OCI-LY3 (cell line): ENCODE data around the gene ICOS.

Experiments used
- H2AFZ ChIP-seq: fragments of 200-600, 300-600 bp; shearing (Covaris generic); 2 replicates; pipeline ENCODE4 v1.6.0; 2014; ENCODE audit warnings: antibody characterized with exemption, low read depth, low read length
- H3K27ac ChIP-seq: fragments of 200-600, 300-600 bp; sonication (generic); 2 replicates; pipeline ENCODE4 v1.5.1; 2014; ENCODE audit warnings: mild to moderate bottlenecking, low read length, moderate library complexity, mixed read lengths
- H3K27me3 ChIP-seq: fragments of 200-600, 300-600 bp; sonication (generic); 2 replicates; pipeline ENCODE4 v1.6.1; 2014; ENCODE audit warnings: low read depth, low read length, mixed read lengths
- H3K36me3 ChIP-seq: fragments of 200-600, 300-600 bp; sonication (generic); replicated peaks from 2 replicates; pipeline ENCODE3; 2014; ENCODE audit warnings: low read depth, low read length, mixed read lengths
- H3K4me1 ChIP-seq: fragments of 300-600, 200-600 bp; sonication (generic); 2 replicates; pipeline ENCODE4 v1.6.1; 2014; ENCODE audit warnings: low read length, mixed read lengths
- H3K4me2 ChIP-seq: fragments of 200-600, 300-600 bp; sonication (generic); 2 replicates; pipeline ENCODE4 v1.6.1; 2014; ENCODE audit warnings: low read length, mixed read lengths
- H3K4me3 ChIP-seq: fragments of 300-600, 200-600 bp; sonication (generic); 2 replicates; pipeline ENCODE4 v1.5.1; 2014; ENCODE audit warnings: antibody characterized with exemption, mild to moderate bottlenecking, low read length, moderate library complexity
- H3K79me2 ChIP-seq: fragments of 300-600, 200-600 bp; shearing (Covaris generic); 2 replicates; pipeline ENCODE4 v1.6.1; 2014; ENCODE audit warnings: mild to moderate bottlenecking, low read length, mixed read lengths
- H3K9ac ChIP-seq: fragments of 300-600, 200-600 bp; shearing (Covaris generic); 2 replicates; pipeline ENCODE4 v1.6.0; 2014; ENCODE audit warnings: mild to moderate bottlenecking, low read length, moderate library complexity
- H3K9me3 ChIP-seq: fragments of 200-600, 300-600 bp; shearing (Covaris generic); 2 replicates; pipeline ENCODE4 v1.6.1; 2014; ENCODE audit warnings: low read length, mixed read lengths; ENCODE audit not compliant: insufficient read depth
- H4K20me1 ChIP-seq: fragments of 200-600, 300-600 bp; sonication (generic); 2 replicates; pipeline ENCODE4 v1.6.1; 2016; ENCODE audit warnings: low read length, mixed read lengths; ENCODE audit not compliant: insufficient read depth
- CTCF ChIP-seq: fragments of 200-600, 300-600 bp; sonication (generic); IDR thresholded peaks from 2 replicates; pipeline ENCODE4 v1.5.1; 2014; ENCODE audit warnings: antibody characterized with exemption, low read length, low read depth
- EZH2phosphoT487 ChIP-seq: fragments of 200-600 bp; shearing (Covaris generic); IDR thresholded peaks from 2 replicates; pipeline ENCODE4 v1.6.1; 2018; ENCODE audit warnings: antibody characterized with exemption, mixed run types, low read depth

The ICOS gene

GRCh38 chr2:203934041-203934492 is 2.5 kb upstream of the ICOS start:
- TF ChIP-seq EZH2phosphoT487: no peak
- no peak for TF ChIP-seq CTCF
- H3K4me3 ChIP-seq: no peak overlapping the region
- peak overlapping the region; percentile 43 for H2AFZ ChIP-seq
- no peaks in the 10 kb centered on the region for H4K20me1 ChIP-seq
- H3K4me1 ChIP-seq: peaks cover 25% of the 10 kb centered on the region
- H3K4me2 ChIP-seq: no peak overlapping the region
- no peaks in the 10 kb centered on the region for H3K79me2 ChIP-seq
- H3K36me3 ChIP-seq: peaks cover 4% of the 10 kb centered on the region
- no peaks in the 10 kb centered on the region; the same call in 1 of the 2 replicates for H3K9me3 ChIP-seq
- H3K9ac ChIP-seq: no peak overlapping the region
- H3K27me3 ChIP-seq: no peaks in the 10 kb centered on the region
- H3K27ac ChIP-seq: no peak overlapping the region

GRCh38 chr2:203934711-203935438 is 1.7 kb upstream of the ICOS start:
- H4K20me1 ChIP-seq: no peaks in the 10 kb centered on the region
- H3K27me3 ChIP-seq: no peaks in the 10 kb centered on the region
- no peak overlapping the region for H3K27ac ChIP-seq
- peaks cover 24% of the 10 kb centered on the region for H3K4me1 ChIP-seq
- no peaks in the 10 kb centered on the region; the same call in 1 of the 2 replicates for H3K9me3 ChIP-seq
- H3K79me2 ChIP-seq: no peaks in the 10 kb centered on the region
- 0 out of 2 replicates have a peak overlapping the region, but pooled peaks have one; percentile 43 for H2AFZ ChIP-seq
- H3K9ac ChIP-seq: no peak overlapping the region
- H3K36me3 ChIP-seq: peaks cover 3% of the 10 kb centered on the region
- H3K4me2 ChIP-seq: no peak overlapping the region
- no peak overlapping the region for H3K4me3 ChIP-seq
- TF ChIP-seq EZH2phosphoT487 (no peak), CTCF (no peak)

- Histone ChIP-seq H2AFZ (no peak overlapping the region), H4K20me1 (no peaks in the 10 kb centered on the region), H3K9me3 (no peaks in the 10 kb centered on the region; the same call in 1 of the 2 replicates), H3K4me3 (no peak overlapping the region), H3K36me3 (no peaks in the 10 kb centered on the region), H3K79me2 (no peaks in the 10 kb centered on the region), H3K4me1 (peaks cover 19% of the 10 kb centered on the region), H3K27ac (no peak overlapping the region), H3K27me3 (no peaks in the 10 kb centered on the region), H3K9ac (no peak overlapping the region), H3K4me2 (no peak overlapping the region)
- TF ChIP-seq CTCF: no peak
- TF ChIP-seq EZH2phosphoT487: no peak
Measured at GRCh38 chr2:203935568-203935967, 995 bp upstream of the ICOS start.

- TF ChIP-seq CTCF: no peak
- TF ChIP-seq EZH2phosphoT487: no peak
- Histone ChIP-seq H3K4me1 (peaks cover 20% of the 10 kb centered on the region), H3K36me3 (no peaks in the 10 kb centered on the region), H4K20me1 (no peaks in the 10 kb centered on the region), H3K27ac (no peak overlapping the region), H2AFZ (no peak overlapping the region), H3K9ac (no peak overlapping the region), H3K79me2 (no peaks in the 10 kb centered on the region), H3K4me3 (no peak overlapping the region), H3K9me3 (no peaks in the 10 kb centered on the region), H3K27me3 (no peaks in the 10 kb centered on the region), H3K4me2 (no peak overlapping the region)
Measured at GRCh38 chr2:203936949-203937348, 386 bp downstream of the ICOS start.
